ENCODE results near the gene SLC39A2. TPM values are rescaled to one million over a fixed set of nuclear protein-coding genes. Genes with fewer than 3 reads are reported as not detected.
A peak's percentile ranks its signal among the peaks of the same experiment; 100 is the strongest.

The SLC39A2 gene
- total RNA-seq, 1 donor from 2014 or later: 2.7 TPM

DNA sequence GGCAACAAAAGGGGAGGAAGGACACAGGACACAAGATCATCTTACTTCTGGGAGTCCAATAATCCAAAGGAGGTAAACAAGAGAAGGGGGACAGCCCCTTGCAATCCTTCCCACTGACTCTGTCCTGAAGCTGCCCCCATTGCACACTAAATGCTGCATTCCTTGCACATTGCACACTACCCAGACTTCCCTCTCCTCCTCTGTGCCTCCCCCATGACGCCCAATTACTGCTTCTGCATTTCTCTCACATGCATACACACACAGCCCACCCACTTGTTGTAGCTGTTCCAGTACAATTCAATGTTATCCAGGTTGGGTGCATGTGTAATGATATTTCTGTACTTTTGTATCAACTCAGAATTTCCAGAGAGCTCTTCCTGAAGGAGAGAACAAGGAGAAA is 20.3 kb downstream of the SLC39A2 start:
- Mint-ChIP-seq H3K9me3 (no peaks in the 10 kb centered on the region), H3K4me3 (no peak overlapping the region), H3K36me3 (peaks cover 30% of the 10 kb centered on the region), H3K27ac (no peak overlapping the region), H3K27me3 (ENCODE audit: low read depth) (no peaks in the 10 kb centered on the region), H3K4me1 (peaks cover 32% of the 10 kb centered on the region)
- no peak for DNase-seq (ENCODE audit: low spot score in 2 of 2, unreplicated experiment in 2 of 2)
- TF ChIP-seq, protein P1, sequence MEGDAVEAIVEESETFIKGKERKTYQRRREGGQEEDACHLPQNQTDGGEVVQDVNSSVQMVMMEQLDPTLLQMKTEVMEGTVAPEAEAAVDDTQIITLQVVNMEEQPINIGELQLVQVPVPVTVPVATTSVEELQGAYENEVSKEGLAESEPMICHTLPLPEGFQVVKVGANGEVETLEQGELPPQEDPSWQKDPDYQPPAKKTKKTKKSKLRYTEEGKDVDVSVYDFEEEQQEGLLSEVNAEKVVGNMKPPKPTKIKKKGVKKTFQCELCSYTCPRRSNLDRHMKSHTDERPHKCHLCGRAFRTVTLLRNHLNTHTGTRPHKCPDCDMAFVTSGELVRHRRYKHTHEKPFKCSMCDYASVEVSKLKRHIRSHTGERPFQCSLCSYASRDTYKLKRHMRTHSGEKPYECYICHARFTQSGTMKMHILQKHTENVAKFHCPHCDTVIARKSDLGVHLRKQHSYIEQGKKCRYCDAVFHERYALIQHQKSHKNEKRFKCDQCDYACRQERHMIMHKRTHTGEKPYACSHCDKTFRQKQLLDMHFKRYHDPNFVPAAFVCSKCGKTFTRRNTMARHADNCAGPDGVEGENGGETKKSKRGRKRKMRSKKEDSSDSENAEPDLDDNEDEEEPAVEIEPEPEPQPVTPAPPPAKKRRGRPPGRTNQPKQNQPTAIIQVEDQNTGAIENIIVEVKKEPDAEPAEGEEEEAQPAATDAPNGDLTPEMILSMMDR (IDR thresholded peaks at IDR 0.05; ENCODE audit: unreplicated experiment): no peak

DNA sequence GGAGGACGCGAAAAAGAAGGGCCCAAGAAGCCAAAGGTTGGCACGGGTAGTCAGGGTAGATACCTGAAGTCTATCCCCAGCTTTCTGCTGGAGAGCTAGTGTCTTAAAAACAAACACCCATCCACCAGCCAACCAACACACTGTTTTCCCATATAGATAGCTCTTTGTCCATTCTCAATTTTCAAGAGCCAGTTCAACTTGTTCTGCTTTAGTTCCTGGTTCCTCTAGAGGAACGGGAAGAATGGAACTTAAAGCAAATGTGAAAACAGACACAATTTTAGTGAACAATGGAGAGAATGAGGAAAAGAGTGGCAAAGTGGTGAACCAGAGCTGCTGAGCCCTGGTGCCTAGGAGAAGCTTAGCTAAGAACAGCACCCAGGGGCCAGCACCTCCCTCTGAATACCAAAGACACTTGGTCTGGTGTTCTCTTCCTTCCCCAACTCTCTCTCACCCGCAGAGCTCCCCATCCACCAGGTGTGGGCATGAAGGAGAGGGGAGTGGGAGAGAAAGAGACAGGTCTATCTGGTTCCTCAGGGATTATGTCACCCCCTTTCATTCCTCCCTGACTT is 22.0 kb downstream of the SLC39A2 start:
- H3K27ac Mint-ChIP-seq: no peak overlapping the region
- H3K9me3 Mint-ChIP-seq: no peaks in the 10 kb centered on the region
- peaks cover 35% of the 10 kb centered on the region for H3K4me1 Mint-ChIP-seq
- TF ChIP-seq, protein P1 (IDR thresholded peaks at IDR 0.05; ENCODE audit: unreplicated experiment): no peak
- no peak overlapping the region for H3K4me3 Mint-ChIP-seq
- peaks cover 30% of the 10 kb centered on the region for H3K36me3 Mint-ChIP-seq
- DNase-seq (ENCODE audit: low spot score in 2 of 2, unreplicated experiment in 2 of 2): no peak
- no peaks in the 10 kb centered on the region for H3K27me3 Mint-ChIP-seq (ENCODE audit: low read depth)

DNA sequence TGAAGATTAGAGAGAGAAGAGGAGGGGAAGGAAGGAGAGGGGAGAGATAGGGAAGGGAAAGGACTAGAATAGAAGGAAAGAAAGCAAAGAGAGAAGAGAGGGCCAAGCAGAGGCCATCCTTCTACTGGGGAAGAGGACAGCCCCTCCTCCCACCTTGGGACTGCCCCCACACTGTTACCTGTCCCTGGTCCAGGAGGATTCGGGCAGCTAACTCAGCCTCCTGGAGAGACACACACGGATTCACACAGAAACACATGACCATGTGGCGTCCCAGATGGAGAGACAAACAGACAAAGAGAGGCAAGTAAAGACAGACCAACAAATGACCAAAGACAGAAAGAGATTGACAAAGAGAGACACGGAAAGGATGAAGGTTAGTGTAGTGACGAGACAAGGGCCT is 23.6 kb downstream of the SLC39A2 start:
- Mint-ChIP-seq H3K36me3 (peaks cover 20% of the 10 kb centered on the region), H3K4me3 (peak overlapping the region; percentile 90), H3K27me3 (ENCODE audit: low read depth) (no peaks in the 10 kb centered on the region), H3K9me3 (no peaks in the 10 kb centered on the region), H3K4me1 (peaks cover 45% of the 10 kb centered on the region), H3K27ac (peak overlapping the region; percentile 5)
- TF ChIP-seq, protein P1 (IDR thresholded peaks at IDR 0.05; ENCODE audit: unreplicated experiment): no peak
- no peak for DNase-seq (ENCODE audit: low spot score in 2 of 2, unreplicated experiment in 2 of 2)

- TF ChIP-seq, protein P1 (IDR thresholded peaks at IDR 0.05; ENCODE audit: unreplicated experiment): no peak
- peaks cover 20% of the 10 kb centered on the region for H3K36me3 Mint-ChIP-seq
- H3K9me3 Mint-ChIP-seq: no peaks in the 10 kb centered on the region
- H3K4me1 Mint-ChIP-seq: peaks cover 45% of the 10 kb centered on the region
- H3K27me3 Mint-ChIP-seq (ENCODE audit: low read depth): no peaks in the 10 kb centered on the region
- H3K27ac Mint-ChIP-seq: peak overlapping the region; percentile 5
- no peak for DNase-seq (ENCODE audit: low spot score in 2 of 2, unreplicated experiment in 2 of 2)
- peak overlapping the region; percentile 90 for H3K4me3 Mint-ChIP-seq
Measured at GRCh38 chr14:21023174-21023573, 24.1 kb downstream of the SLC39A2 start.

- no peak for DNase-seq (ENCODE audit: low spot score in 2 of 2, unreplicated experiment in 2 of 2)
- peak overlapping the region; percentile 90 for H3K4me3 Mint-ChIP-seq
- H3K36me3 Mint-ChIP-seq: peaks cover 20% of the 10 kb centered on the region
- no peaks in the 10 kb centered on the region for H3K27me3 Mint-ChIP-seq (ENCODE audit: low read depth)
- peaks cover 48% of the 10 kb centered on the region for H3K4me1 Mint-ChIP-seq
- peak overlapping the region; percentile 79 for H3K27ac Mint-ChIP-seq
- H3K9me3 Mint-ChIP-seq: no peaks in the 10 kb centered on the region
- TF ChIP-seq, protein P1 (IDR thresholded peaks at IDR 0.05; ENCODE audit: unreplicated experiment): no peak
Measured at GRCh38 chr14:21023817-21024584, 24.9 kb downstream of the SLC39A2 start.

All from mesothelial cell of epicardium (in vitro differentiated cells).